Testis (tissue), 3 donors: ENCODE results near the gene HBS1L. TPM values are rescaled to one million over a fixed set of nuclear protein-coding genes. Genes with fewer than 3 reads are reported as not detected.

ENCODE experiments used
- DNase-seq: peaks from one replicate; pipeline ENCODE4 v3.0.0-alpha.2; 2019
- H3K27ac ChIP-seq, 2 donors: fragments of 200-600 bp; sonication (generic); one replicate each; pipeline ENCODE4 v1.5.1; 2019
- H3K27me3 ChIP-seq: fragments of 200-600 bp; sonication (generic); one replicate; pipeline ENCODE4 v1.5.1; 2019
- H3K36me3 ChIP-seq: fragments of 200-600 bp; sonication (generic); one replicate; pipeline ENCODE4 v1.5.1; 2017; ENCODE audit warnings: low read depth; ENCODE audit errors: missing control alignments
- H3K4me1 ChIP-seq: fragments of 200-600 bp; sonication (generic); one replicate; pipeline ENCODE4 v1.5.1; 2019
- H3K4me3 ChIP-seq, 2 donors: fragments of 200-600 bp; sonication (generic); one replicate each; pipeline ENCODE4 v1.5.1; 2017 to 2019
- H3K9me3 ChIP-seq: fragments of 200-600 bp; sonication (generic); one replicate; pipeline ENCODE4 v1.5.1; 2017
- POLR2A ChIP-seq: fragments of 450-650 bp; IDR thresholded peaks from one replicate; pipeline ENCODE4 v1.6.1; 2017; ENCODE audit warnings: antibody characterized with exemption, mild to moderate bottlenecking, moderate library complexity
- WGBS, 2 donors: methylation state at CpG; one replicate each; pipeline ENCODE4 v1.1.5; 2018; 5-methylcytosine and 5-hydroxymethylcytosine counted together
- intact Hi-C: fragments of 100-400 bp; cut with DNase I; formaldehyde crosslinking; loops from one replicate; pipeline ENCODE4 v1.15.1; 2023; ENCODE audit warnings: low total_unique reads
- microRNA-seq, 2 donors: library from miRNA; unstranded; fragments of <30 nt; microRNA quantifications; one replicate each; pipeline ENCODE4, GENCODE V29; 2016; ENCODE audit warnings: borderline number of aligned reads in 2 of 2, borderline replicate concordance in 1 of 2
- polyA plus RNA-seq: library from polyadenylated mRNA; stranded (reverse); fragments of 350-450 nt; fragmentation: Illumina TruSeq; extraction: RNeasy Lipid Tissue Mini Kit (QIAGEN cat#74804); gene quantifications from one replicate; pipeline ENCODE4 v1.2.3, GENCODE V29; 2014; ENCODE audit warnings: low read depth, low replicate concordance; ENCODE audit not compliant: insufficient read depth
- total RNA-seq, 2 donors: library from RNA; depleted of rRNA; stranded (reverse); fragments of >200 nt; gene quantifications; one replicate each; pipeline ENCODE4 v1.2.3, GENCODE V29; 2016
- TF ChIP-seq, protein P1 (sequence below), 3 experiments: fragments of 450-650 bp in 2 of 3; fragments of 200-600 bp in 1 of 3; sonication (generic) in 1 of 3; IDR thresholded peaks; one replicate each; pipeline ENCODE4 v1.5.1; 2016 to 2019; ENCODE audit warnings: antibody characterized with exemption in 3 of 3, mild to moderate bottlenecking in 2 of 3, moderate library complexity in 1 of 3

The HBS1L gene
- total and polyA plus RNA-seq, 3 donors from 2014 or later: 41.1 to 54.9 (median 51.8) TPM

DNA sequence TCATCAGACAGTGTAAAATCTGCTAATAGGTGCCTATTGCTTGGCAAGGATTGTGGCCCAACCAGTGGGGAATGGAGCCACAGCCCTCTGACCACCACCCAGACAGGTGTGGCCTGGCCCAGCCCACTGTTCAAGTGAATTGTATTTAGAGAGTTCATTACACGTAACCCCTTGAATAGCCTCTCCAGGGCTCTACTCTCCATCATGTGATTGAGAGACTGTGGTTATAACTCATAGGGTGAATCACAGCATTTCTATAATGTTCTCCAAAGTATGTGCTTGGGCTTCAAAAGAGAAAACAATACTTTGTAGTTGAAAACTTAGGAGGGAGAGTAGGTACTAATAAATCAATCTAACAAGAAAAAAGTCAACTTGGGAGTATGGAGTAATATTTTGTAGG lies 143.1 kb downstream of the HBS1L start:
- TF ChIP-seq, protein P1, sequence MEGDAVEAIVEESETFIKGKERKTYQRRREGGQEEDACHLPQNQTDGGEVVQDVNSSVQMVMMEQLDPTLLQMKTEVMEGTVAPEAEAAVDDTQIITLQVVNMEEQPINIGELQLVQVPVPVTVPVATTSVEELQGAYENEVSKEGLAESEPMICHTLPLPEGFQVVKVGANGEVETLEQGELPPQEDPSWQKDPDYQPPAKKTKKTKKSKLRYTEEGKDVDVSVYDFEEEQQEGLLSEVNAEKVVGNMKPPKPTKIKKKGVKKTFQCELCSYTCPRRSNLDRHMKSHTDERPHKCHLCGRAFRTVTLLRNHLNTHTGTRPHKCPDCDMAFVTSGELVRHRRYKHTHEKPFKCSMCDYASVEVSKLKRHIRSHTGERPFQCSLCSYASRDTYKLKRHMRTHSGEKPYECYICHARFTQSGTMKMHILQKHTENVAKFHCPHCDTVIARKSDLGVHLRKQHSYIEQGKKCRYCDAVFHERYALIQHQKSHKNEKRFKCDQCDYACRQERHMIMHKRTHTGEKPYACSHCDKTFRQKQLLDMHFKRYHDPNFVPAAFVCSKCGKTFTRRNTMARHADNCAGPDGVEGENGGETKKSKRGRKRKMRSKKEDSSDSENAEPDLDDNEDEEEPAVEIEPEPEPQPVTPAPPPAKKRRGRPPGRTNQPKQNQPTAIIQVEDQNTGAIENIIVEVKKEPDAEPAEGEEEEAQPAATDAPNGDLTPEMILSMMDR (IDR thresholded peaks at IDR 0.05): no peak
- no peak for TF ChIP-seq POLR2A
- H3K4me1 ChIP-seq: no peaks in the 10 kb centered on the region
- WGBS, 2 donors: 96 to 100% methylated on average over 1 of the region's 1 CpG
- H3K9me3 ChIP-seq: no peaks in the 10 kb centered on the region
- H3K27ac ChIP-seq: no peak overlapping the region
- H3K36me3 ChIP-seq: no peaks in the 10 kb centered on the region
- intact Hi-C loops: no loop called here
- H3K27me3 ChIP-seq: no peaks in the 10 kb centered on the region
- no peak for DNase-seq
- no peak overlapping the region for H3K4me3 ChIP-seq

- intact Hi-C loops: no loop called here
- Histone ChIP-seq H3K4me1 (no peaks in the 10 kb centered on the region), H3K4me3 (no peak overlapping the region), H3K9me3 (no peaks in the 10 kb centered on the region), H3K36me3 (no peaks in the 10 kb centered on the region), H3K27ac (no peak overlapping the region), H3K27me3 (no peaks in the 10 kb centered on the region)
- WGBS, 2 donors: 39 to 42% methylated on average over 1 of the region's 1 CpG
- no peak for TF ChIP-seq POLR2A
- TF ChIP-seq, protein P1 (IDR thresholded peaks at IDR 0.05): no peak
- no peak for DNase-seq
Measured at GRCh38 chr6:134910593-134910935, 144.1 kb downstream of the HBS1L start.

Small RNA genes within 50 kb of the gene (microRNA-seq; reads per million reads assigned to microRNA genes)
- gene MIR3662: 0 reads per million in 2 donors

Other genes starting within 250 kb of the HBS1L start
- gene ALDH8A1, start 104.7 kb downstream of the HBS1L start, total RNA-seq: 1 to 10 TPM in 1 of 2 donors, under 1 TPM in 1; 0.87 to 4.9 TPM
- 0.38 TPM for gene ALDH8A1, start 104.7 kb downstream of the HBS1L start, polyA plus RNA-seq
- gene MYB, start 126.5 kb upstream of the HBS1L start, total RNA-seq: 1 to 10 TPM; 1.5 to 3.7 TPM
- gene MYB, start 126.5 kb upstream of the HBS1L start, polyA plus RNA-seq: 1.8 TPM